HEK293 (cell line): ENCODE measurements around the gene PIP5K1B.

Experiments
- MEIS1 ChIP-seq: sonication (generic); formaldehyde crosslinking; IDR thresholded peaks from 2 replicates; pipeline ENCODE4 v1.8.1; 2022; ENCODE audit warnings: missing genetic modification reagents, mild to moderate bottlenecking, borderline replicate concordance
- MZF1 ChIP-seq: fragments of 450-650 bp; formaldehyde crosslinking; IDR thresholded peaks from 2 replicates; pipeline ENCODE4 v1.5.1; 2017; ENCODE audit warnings: missing biosample characterization, missing genetic modification characterization, borderline replicate concordance
- ZFP69B ChIP-seq: fragments of 450-650 bp; formaldehyde crosslinking; IDR thresholded peaks from 2 replicates; pipeline ENCODE4 v1.5.1; 2016; ENCODE audit warnings: missing biosample characterization, missing genetic modification characterization
- ZNF776 ChIP-seq: fragments of 450-650 bp; formaldehyde crosslinking; IDR thresholded peaks from 2 replicates; pipeline ENCODE4 v1.5.0; 2017; ENCODE audit warnings: missing biosample characterization, missing genetic modification characterization, borderline replicate concordance
- TF ChIP-seq, protein P1 (sequence below): fragments of 450-650 bp; formaldehyde crosslinking; IDR thresholded peaks from 2 replicates; pipeline ENCODE4 v1.5.1; 2016; ENCODE audit warnings: missing biosample characterization, missing genetic modification characterization
- TF ChIP-seq, protein P2 (sequence below): fragments of 450-650 bp; formaldehyde crosslinking; IDR thresholded peaks from 2 replicates; pipeline ENCODE4 v1.5.1; 2016; ENCODE audit warnings: missing biosample characterization, missing genetic modification characterization
- TF ChIP-seq, protein P3 (sequence below): fragments of 450-650 bp; formaldehyde crosslinking; IDR thresholded peaks from 2 replicates; pipeline ENCODE4 v1.5.1; 2017; ENCODE audit warnings: missing biosample characterization, mild to moderate bottlenecking, missing genetic modification characterization, moderate library complexity
- TF ChIP-seq, protein P4 (sequence below): fragments of 450-650 bp; formaldehyde crosslinking; IDR thresholded peaks from 2 replicates; pipeline ENCODE4 v1.5.1; 2017; ENCODE audit warnings: missing biosample characterization, missing genetic modification characterization
- TF ChIP-seq, protein P5 (sequence below): fragments of 450-650 bp; formaldehyde crosslinking; IDR thresholded peaks from 2 replicates; pipeline ENCODE4 v1.5.1; 2017; ENCODE audit warnings: missing biosample characterization, missing genetic modification characterization
- TF ChIP-seq, protein P6 (sequence below): fragments of 450-650 bp; formaldehyde crosslinking; IDR thresholded peaks from 2 replicates; pipeline ENCODE4 v1.5.1; 2016; ENCODE audit warnings: missing biosample characterization, missing genetic modification characterization
- TF ChIP-seq, protein P7 (sequence below): fragments of 450-650 bp; formaldehyde crosslinking; IDR thresholded peaks from 2 replicates; pipeline ENCODE4 v1.5.1; 2016; ENCODE audit warnings: missing biosample characterization, missing genetic modification characterization, low read depth

DNA sequence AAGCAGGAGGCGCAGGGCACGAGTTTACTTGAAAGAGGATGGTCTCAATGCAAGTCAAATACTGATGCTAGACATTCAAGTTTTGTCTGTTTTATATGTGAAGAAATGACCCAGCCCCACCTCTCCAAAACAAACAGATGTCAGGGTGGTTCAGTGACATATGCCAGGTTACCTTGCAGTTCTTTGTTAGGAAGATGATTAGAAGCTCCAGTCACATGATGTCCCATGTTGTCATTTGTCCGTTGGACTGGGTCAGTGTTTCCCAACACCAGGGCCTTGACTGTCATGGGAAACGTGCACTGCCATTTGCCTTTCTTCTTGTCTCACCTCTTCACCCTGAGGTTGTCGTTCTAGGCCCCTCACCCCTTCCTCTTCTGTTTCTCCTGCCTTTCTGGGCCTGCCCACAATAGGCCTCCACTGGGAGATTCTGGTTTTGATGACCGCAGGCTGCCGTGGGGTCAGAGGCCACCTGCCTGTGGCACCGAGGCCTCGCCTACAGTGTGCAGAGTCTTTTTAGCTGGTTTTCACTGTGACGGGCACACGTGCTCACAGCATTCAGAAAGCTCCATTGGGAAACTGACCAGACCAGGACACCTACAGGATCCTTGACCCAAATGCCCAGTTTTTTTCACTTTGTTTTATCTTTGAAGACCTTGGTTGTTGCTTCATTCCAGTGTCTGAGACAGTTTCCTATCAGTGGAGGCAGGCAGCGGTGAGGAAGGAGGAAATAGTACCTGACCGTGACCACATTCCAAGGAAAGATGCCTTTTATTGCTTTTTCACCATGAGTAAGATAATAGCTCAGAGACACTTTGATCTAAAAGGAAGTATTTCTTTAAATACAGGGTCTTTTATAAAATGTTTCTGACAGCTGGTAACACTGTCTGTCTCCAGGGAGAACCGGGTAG, 123.1 kb downstream of the PIP5K1B start:
- TF ChIP-seq, protein P1, sequence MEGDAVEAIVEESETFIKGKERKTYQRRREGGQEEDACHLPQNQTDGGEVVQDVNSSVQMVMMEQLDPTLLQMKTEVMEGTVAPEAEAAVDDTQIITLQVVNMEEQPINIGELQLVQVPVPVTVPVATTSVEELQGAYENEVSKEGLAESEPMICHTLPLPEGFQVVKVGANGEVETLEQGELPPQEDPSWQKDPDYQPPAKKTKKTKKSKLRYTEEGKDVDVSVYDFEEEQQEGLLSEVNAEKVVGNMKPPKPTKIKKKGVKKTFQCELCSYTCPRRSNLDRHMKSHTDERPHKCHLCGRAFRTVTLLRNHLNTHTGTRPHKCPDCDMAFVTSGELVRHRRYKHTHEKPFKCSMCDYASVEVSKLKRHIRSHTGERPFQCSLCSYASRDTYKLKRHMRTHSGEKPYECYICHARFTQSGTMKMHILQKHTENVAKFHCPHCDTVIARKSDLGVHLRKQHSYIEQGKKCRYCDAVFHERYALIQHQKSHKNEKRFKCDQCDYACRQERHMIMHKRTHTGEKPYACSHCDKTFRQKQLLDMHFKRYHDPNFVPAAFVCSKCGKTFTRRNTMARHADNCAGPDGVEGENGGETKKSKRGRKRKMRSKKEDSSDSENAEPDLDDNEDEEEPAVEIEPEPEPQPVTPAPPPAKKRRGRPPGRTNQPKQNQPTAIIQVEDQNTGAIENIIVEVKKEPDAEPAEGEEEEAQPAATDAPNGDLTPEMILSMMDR = no peak
- TF ChIP-seq, protein P2, sequence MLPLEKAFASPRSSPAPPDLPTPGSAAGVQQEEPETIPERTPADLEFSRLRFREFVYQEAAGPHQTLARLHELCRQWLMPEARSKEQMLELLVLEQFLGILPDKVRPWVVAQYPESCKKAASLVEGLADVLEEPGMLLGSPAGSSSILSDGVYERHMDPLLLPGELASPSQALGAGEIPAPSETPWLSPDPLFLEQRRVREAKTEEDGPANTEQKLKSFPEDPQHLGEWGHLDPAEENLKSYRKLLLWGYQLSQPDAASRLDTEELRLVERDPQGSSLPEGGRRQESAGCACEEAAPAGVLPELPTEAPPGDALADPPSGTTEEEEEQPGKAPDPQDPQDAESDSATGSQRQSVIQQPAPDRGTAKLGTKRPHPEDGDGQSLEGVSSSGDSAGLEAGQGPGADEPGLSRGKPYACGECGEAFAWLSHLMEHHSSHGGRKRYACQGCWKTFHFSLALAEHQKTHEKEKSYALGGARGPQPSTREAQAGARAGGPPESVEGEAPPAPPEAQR = no peak
- TF ChIP-seq, protein P3, sequence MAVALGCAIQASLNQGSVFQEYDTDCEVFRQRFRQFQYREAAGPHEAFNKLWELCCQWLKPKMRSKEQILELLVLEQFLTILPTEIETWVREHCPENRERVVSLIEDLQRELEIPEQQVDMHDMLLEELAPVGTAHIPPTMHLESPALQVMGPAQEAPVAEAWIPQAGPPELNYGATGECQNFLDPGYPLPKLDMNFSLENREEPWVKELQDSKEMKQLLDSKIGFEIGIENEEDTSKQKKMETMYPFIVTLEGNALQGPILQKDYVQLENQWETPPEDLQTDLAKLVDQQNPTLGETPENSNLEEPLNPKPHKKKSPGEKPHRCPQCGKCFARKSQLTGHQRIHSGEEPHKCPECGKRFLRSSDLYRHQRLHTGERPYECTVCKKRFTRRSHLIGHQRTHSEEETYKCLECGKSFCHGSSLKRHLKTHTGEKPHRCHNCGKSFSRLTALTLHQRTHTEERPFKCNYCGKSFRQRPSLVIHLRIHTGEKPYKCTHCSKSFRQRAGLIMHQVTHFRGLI (tag by site-specific recombination) = no peak
- TF ChIP-seq, protein P4, sequence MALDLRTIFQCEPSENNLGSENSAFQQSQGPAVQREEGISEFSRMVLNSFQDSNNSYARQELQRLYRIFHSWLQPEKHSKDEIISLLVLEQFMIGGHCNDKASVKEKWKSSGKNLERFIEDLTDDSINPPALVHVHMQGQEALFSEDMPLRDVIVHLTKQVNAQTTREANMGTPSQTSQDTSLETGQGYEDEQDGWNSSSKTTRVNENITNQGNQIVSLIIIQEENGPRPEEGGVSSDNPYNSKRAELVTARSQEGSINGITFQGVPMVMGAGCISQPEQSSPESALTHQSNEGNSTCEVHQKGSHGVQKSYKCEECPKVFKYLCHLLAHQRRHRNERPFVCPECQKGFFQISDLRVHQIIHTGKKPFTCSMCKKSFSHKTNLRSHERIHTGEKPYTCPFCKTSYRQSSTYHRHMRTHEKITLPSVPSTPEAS (tag by site-specific recombination) = no peak
- TF ChIP-seq, protein P5, sequence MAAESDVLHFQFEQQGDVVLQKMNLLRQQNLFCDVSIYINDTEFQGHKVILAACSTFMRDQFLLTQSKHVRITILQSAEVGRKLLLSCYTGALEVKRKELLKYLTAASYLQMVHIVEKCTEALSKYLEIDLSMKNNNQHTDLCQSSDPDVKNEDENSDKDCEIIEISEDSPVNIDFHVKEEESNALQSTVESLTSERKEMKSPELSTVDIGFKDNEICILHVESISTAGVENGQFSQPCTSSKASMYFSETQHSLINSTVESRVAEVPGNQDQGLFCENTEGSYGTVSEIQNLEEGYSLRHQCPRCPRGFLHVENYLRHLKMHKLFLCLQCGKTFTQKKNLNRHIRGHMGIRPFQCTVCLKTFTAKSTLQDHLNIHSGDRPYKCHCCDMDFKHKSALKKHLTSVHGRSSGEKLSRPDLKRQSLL (tag by site-specific recombination) = no peak
- TF ChIP-seq ZFP69B (no peak), MEIS1 (no peak), MZF1 (tag by site-specific recombination) (no peak), ZNF776 (tag by site-specific recombination) (no peak)
- TF ChIP-seq, protein P6, sequence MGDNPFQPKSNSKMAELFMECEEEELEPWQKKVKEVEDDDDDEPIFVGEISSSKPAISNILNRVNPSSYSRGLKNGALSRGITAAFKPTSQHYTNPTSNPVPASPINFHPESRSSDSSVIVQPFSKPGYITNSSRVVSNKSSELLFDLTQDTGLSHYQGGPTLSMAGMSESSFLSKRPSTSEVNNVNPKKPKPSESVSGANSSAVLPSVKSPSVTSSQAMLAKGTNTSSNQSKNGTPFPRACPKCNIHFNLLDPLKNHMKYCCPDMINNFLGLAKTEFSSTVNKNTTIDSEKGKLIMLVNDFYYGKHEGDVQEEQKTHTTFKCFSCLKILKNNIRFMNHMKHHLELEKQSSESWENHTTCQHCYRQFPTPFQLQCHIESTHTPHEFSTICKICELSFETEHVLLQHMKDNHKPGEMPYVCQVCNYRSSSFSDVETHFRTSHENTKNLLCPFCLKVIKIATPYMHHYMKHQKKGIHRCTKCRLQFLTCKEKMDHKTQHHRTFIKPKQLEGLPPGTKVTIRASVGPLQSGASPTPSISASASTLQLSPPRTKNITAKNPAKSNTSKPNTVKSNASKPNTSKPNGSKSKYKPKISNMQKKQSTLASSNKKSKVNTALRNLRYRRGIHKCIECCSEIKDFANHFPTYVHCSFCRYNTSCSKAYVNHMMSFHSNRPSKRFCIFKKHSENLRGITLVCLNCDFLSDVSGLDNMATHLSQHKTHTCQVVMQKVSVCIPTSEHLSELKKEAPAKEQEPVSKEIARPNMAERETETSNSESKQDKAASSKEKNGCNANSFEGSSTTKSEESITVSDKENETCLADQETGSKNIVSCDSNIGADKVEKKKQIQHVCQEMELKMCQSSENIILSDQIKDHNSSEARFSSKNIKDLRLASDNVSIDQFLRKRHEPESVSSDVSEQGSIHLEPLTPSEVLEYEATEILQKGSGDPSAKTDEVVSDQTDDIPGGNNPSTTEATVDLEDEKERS (tag by site-specific recombination) = no peak
- TF ChIP-seq, protein P7, sequence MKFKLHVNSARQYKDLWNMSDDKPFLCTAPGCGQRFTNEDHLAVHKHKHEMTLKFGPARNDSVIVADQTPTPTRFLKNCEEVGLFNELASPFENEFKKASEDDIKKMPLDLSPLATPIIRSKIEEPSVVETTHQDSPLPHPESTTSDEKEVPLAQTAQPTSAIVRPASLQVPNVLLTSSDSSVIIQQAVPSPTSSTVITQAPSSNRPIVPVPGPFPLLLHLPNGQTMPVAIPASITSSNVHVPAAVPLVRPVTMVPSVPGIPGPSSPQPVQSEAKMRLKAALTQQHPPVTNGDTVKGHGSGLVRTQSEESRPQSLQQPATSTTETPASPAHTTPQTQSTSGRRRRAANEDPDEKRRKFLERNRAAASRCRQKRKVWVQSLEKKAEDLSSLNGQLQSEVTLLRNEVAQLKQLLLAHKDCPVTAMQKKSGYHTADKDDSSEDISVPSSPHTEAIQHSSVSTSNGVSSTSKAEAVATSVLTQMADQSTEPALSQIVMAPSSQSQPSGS (tag by site-specific recombination) = no peak
